ENCODE measurements around the gene GRID2.

GRID2 gene

GRCh38 chr4:93444860-93445259, 1141.1 kb downstream of the GRID2 start:
- DNase-seq = no peak

- DNase-seq = no peak
These were observed 1142.3 kb downstream of the GRID2 start for GRCh38 chr4:93446038-93446437.

GRCh38 chr4:93448691-93449293, 1145.0 kb downstream of the GRID2 start:
- DNase-seq = no peak

DNA sequence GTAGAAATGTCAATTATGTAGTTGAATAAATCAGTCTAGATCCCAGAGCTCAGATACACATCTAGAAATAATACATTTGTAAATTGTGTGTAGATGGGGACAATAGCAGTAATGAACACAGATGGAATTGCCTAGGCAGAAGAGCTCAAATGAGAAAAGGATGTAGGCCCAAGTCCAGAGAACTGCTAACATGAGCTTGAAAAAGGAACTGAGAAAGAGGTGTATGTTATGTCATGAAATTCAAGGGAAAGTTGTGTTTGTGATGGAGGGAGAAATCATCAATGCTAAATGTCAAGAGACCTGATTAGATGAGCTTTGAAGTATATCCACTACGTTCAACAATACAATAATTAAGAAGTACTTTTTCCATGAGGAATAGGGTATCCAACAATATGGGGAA, 1148.2 kb downstream of the GRID2 start:
- DNase-seq = no peak

DNA sequence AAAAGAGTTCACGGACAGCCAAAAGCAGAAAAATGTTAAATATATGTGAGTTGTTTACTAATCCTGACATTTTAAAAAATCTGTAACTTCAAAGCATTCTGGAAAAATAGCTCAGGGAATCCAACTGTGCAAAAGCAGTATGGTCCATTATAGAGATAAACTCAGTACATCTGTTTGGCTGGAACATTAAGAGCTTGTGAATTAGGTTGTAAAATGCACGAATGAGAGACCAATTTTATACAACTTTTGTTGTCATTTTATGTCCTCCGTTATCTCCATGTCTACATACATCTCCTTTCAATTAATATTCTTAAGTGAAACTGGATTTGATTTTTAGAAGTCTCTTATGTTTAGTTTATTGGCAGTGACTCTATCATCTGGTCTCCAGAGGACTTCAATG, 1157.8 kb downstream of the GRID2 start:
- DNase-seq = no peak

DNA sequence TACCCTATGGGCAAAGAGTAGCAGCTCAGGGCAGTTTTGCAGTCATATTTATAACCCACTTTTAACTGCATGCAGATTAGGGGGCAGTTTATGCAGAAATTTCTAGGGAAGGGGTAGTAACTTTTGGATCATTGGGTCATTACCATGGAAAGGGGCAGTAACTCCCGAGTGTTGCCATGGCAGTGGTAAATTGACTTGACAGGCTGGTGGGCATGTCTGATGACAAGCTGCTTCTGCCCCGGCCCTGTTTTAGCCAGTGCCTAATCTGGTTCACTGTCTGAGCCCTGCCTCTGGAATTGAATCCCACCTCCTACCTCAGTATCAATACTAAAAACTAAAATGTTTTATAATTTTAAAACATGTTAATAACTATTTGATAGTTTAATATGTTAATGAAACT, 1162.7 kb downstream of the GRID2 start:
- no peak for DNase-seq

DNA sequence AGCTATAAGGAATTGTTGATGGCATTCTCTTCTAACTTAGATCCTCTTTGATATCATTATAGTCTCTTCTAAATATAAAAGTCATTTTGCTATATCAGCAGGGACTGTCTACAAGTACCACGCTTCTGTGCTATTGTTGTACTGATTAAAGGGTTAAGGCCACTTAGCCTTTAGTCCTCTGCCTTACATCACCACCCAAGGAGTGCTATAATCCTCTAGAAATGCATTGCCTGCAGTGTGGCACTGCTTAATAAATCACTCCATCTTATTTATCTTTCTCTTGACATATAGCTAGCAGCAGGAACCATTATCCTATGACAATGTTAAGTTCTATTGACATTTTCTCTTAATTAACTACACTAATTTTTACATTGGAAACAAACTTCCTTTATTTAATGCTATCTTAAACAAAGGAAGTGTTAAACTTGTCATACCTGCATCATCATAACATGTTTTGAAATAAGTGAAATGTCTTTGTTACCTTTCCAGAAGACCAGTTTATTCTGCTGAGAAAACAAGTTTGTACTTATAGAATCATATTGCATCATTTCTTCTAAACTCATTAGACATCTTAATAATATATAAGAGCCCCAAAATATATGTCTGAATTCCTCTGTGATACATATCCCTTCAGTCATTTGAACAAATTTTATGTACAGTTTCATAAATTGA, 1163.9 kb downstream of the GRID2 start:
- DNase-seq = no peak

DNA sequence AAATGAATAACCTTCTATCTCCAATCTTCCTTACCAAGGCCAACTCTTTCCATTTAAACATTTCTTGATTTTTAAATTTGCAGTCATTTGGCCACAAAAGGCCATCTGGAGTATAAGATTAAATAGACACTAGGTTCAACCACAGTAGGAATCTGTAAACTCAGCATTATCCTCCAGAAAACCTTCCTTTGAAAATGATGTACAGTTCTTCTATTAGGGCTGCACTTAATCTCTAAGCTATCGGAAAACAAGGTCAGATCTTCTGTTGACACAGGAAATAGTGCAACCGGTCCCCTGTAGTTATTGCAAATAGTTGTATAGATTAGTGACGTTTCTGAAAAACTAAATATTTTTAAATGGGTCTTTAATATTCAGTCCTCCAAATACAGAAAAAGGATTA, 1165.8 kb downstream of the GRID2 start:
- DNase-seq = no peak

DNA sequence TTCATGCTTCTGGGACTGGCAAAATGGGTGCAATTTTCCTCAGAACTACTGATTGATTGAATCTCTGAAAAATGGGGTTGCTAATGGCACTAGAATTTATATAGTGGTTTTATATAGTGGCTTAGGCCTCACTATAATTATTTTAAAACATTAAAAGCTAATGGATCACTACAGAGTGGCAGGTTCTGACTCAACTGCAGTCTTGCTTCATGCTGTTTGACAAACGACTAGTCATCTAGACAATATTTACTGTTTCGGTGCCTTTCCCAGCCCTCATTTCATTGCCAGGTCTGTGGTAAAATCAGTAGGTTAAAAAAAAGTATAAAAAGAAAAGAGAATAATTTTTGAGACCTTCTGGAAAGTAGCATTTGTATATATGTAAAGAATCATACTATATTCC, 1172.0 kb downstream of the GRID2 start:
- DNase-seq = no peak

GRCh38 chr4:93478805-93479204, 1175.0 kb downstream of the GRID2 start:
- no peak for DNase-seq

GRCh38 chr4:93480452-93480851, 1176.7 kb downstream of the GRID2 start:
- DNase-seq = no peak

DNA sequence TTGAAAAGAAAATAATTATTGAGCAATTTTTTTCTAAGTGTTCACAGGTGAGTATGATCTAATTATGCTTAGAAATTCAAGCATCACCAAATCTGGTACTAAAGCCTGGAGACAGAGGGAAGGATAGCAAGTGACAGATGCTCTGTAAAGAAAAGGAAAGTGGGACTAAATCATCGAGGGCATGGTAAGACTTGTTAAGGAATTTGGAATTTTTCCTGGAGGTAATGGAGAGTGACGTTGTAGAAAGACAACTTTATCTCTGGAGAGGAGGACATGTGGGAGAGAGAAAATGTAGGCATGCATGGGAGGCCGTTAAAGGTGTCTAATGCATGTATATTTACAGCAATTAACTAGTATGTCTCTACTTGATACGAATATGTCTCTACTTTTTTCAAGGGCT, 1191.6 kb downstream of the GRID2 start:
- DNase-seq = no peak

DNA sequence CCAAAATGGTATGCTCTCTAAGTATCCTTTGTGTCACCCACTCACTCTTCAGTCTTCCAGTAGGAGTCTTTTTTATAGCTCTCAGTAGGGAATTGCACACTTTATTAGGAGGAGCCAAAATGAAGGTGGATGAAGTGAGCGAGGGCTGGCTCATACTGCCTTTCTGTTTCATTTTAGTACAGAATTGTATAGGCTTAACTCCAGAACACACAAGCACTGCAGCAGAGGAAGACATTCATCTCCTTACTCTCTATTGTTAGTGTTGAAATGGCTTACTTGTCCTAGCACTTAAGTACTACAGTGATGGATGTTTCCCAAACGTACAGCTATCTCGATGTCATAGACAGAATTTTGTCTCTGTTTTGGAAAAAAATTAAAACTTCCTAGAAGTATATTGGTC, 1197.5 kb downstream of the GRID2 start:
- DNase-seq = no peak

DNA sequence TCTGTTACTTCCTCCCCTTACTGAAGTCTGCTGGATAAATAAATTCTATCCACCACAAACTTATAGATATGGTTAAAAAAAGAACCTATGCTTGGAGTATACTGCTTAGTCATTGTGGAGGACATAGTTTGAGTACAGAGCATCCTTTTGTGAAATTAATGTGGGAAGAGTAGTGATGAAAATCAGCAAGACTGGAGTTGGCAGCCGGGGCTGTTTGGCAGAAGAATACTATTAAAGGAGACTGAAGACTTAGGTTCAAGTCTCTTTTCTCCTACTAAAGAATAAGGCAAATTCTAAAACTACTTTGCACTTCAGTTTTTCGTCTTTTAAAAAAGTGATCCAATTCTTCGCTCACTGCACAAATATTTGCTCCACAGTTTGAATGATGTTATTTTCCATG, 1198.2 kb downstream of the GRID2 start:
- DNase-seq = no peak

DNA sequence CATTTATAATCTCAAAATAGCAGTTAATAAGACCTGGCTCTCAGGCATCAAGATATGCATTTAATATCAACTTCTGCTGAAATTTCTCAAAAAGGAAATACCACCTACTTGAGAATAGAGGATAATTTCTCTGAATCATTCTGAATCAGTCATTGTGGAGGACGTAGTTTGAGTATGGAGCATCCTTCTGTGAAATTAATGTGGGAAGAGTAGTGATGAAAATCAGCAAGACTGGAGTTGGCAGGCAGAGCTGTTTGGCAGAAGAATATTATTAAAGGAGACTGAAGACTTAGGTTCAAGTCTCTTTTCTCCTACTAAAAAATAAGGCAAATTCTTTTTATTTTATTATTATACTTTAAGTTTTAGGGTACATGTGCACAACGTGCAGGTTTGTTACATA, 1199.2 kb downstream of the GRID2 start:
- no peak for DNase-seq

GRCh38 chr4:93513851-93514250, 1210.1 kb downstream of the GRID2 start:
- DNase-seq = no peak

DNA sequence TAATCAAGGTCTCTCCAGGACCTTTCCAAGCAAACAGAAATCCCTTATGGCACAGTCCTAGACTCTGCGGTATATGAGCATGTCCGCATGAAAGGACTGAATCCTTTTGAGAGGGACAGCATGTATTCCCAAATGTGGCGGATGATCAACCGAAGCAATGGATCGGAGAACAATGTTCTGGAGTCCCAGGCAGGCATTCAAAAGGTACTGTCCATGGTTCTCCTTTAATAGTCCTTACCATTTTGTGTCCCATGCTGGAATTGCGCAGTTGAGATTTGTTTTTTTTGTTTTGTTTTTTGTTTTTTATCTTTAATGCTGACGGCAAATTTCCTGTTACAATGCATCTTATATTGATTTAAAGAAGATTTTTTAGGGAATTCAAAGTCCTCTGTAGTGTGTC, 1211.4 kb downstream of the GRID2 start:
- DNase-seq = no peak

GRCh38 chr4:93529692-93530372, 1226.1 kb downstream of the GRID2 start:
- DNase-seq = no peak

DNA sequence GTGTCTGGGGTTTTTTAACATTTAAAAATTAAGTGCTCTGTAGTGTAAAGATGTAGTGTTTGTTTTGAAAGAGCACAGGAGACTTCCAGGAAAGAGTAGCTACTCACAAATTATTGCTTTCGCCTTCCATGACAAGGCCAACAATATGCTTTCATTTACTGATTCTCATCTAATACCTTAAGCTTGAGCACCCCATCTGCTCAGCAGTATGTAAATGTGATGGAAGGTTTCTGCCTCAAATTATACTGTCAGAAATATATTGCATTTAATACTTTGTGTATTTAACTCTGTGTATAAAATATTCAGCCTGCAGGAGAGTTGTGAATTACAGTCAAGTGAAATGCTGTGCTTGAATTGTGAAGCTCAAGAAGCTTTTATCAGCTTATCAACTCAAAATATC, 1228.5 kb downstream of the GRID2 start:
- DNase-seq = no peak

DNA sequence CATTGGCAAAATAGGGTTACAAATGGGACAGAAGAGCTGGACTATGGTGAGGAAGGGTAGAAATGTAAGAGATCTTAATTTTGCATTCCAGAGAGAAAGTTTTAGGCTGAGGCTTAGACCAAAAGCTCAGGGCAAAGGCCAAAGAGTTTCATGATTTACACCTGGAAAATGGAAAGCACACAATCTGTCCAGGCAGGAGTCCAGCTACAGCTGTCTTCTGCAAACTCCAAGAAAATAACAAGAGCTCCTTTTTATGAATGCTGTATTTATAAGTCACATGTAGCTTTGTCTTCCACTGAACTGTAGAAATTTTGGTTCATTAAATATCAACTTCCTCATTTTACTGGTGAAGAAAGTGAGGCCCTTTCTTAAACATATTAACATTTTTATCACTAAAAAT, 1236.8 kb downstream of the GRID2 start:
- DNase-seq = no peak

- no peak for DNase-seq
These were observed 1258.1 kb downstream of the GRID2 start for GRCh38 chr4:93561842-93562241.

DNA sequence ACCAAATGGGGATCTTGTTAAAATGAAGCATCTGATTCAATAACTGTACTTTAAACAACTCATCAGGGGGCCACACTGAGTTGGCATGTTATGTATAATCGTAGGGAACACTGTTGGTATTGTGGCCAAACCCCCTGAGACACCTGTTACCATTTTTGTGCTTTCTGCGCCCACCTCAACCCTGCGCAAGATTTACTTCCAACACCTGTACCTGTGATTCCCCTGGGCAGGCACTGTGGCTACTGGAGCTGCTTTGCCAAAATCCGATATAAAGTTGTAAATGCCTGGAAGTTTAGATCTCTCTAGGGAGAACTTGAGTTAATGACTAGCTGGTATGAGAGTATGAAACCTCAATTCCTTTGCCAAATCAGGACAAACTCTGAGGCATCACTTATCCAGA, 1265.0 kb downstream of the GRID2 start:
- no peak for DNase-seq

DNA sequence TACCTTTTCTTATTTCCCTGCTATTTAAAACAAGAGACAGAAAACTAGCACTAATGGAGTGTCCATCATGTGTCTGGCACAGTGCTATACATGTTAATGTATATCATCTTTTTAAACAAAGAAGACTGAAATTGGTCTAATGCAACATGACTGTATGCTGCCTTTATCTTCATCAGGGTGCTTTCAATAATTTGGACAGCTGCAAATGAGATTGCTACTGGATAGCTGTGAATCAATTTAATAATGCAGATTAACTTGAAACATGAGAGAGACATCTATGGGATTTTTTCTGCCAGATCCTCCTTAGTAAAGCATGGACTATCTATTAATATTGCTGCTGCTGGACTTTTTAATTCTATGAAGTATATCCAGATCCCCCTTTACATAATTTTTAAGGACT, 1269.5 kb downstream of the GRID2 start:
- DNase-seq = no peak

- DNase-seq = no peak
These were observed 1275.2 kb downstream of the GRID2 start for GRCh38 chr4:93578942-93579341.

DNA sequence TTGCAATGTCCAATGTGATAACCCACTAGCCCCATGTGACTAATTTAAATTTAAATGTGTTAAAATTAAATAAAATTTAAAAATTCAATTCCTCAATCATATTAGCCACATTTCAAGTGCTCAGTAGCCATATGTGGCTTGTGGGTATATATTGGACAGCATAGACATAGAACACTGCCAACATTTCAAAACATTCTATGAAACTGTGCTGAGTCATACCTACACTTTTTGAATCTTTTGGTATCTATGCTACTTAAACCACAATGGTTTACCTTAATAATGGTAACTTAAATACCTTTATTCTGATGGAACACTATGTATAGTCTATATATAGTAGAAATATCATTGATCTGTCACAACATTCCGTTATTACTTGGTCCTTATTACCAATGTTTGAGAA, 1301.4 kb downstream of the GRID2 start:
- no peak for DNase-seq
